GM21737 (cell line): ENCODE data around the gene PCDHB2.
"Not testable (repeated sequence)": the region's sequence is repeated elsewhere in the genome, so short reads cannot be mapped to it uniquely, and the experiment has no call there.

ENCODE experiments used
- ATAC-seq: cut with Tn5 transposase; IDR thresholded peaks from one replicate; pipeline ENCODE4 v1.9.1; 2021; ENCODE audit warnings: mild to moderate bottlenecking, moderate library complexity; ENCODE audit not compliant: unreplicated experiment

PCDHB2 gene

DNA sequence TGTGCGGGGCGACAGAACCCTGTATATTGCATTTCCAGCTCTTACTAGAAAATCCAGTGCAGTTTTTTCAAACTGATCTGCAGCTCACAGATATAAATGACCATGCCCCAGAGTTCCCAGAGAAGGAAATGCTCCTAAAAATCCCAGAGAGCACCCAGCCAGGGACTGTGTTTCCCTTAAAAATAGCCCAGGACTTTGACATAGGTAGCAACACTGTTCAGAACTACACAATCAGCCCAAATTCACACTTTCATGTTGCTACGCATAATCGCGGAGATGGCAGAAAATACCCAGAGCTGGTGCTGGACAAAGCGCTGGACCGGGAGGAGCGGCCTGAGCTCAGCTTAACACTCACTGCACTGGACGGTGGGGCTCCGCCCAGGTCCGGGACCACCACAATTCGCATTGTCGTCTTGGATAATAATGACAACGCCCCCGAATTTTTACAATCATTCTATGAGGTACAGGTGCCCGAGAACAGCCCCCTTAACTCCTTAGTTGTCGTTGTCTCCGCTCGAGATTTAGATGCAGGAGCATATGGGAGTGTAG is 41.4 kb downstream of the PCDHB2 start:
- no peak for ATAC-seq

DNA sequence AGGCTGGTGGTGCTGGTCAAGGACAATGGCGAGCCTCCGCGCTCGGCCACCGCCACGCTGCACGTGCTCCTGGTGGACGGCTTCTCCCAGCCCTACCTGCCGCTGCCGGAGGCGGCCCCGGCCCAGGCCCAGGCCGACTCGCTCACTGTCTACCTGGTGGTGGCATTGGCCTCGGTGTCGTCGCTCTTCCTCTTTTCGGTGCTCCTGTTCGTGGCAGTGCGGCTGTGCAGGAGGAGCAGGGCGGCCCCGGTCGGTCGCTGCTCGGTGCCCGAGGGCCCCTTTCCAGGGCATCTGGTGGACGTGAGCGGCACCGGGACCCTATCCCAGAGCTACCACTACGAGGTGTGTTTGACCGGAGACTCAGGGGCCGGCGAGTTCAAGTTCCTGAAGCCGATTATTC is 42.9 kb downstream of the PCDHB2 start:
- not testable (repeated sequence) for ATAC-seq
